GM12801 (cell line): ENCODE measurements around the gene NACA.

Experiments used
- TF ChIP-seq, protein P1 (sequence below): IDR thresholded peaks from one replicate; pipeline ENCODE4 v1.5.1; 2011; ENCODE audit warnings: control low read depth; ENCODE audit not compliant: insufficient read length; ENCODE audit errors: extremely low read depth

The NACA gene

DNA sequence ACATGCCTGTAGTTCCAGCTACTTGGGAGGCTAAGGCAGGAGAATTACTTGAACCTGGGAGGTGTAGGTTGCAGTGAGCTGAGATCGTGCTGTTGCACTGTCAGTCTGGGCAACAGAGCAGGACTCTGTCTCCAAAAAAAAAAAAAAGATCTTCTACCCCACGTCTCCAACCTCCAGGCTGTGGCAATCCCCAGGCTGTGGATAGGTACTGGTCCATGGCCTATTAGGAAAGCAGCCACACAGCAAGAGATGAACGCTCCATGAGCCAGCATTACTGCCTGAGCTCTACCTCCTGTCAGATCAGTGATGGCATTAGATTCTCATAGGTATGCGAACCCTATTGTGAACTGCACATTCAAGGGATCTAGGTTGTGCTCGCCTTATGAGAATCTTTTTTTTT is 30.9 kb downstream of the NACA start:
- TF ChIP-seq, protein P1, sequence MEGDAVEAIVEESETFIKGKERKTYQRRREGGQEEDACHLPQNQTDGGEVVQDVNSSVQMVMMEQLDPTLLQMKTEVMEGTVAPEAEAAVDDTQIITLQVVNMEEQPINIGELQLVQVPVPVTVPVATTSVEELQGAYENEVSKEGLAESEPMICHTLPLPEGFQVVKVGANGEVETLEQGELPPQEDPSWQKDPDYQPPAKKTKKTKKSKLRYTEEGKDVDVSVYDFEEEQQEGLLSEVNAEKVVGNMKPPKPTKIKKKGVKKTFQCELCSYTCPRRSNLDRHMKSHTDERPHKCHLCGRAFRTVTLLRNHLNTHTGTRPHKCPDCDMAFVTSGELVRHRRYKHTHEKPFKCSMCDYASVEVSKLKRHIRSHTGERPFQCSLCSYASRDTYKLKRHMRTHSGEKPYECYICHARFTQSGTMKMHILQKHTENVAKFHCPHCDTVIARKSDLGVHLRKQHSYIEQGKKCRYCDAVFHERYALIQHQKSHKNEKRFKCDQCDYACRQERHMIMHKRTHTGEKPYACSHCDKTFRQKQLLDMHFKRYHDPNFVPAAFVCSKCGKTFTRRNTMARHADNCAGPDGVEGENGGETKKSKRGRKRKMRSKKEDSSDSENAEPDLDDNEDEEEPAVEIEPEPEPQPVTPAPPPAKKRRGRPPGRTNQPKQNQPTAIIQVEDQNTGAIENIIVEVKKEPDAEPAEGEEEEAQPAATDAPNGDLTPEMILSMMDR: no peak

DNA sequence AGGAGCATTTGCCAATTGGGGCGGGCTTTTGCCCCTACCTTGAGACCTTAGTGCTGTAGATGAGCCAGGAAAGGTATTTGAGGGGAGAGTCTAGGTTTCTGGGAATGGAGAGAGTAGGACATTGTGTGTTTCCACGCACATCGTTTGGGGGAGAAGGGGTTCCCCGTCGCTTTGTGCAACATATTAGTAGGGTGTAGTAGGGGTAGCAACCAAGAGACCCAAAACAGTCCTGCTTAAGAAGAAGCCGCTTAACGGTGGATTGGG is 36.3 kb downstream of the NACA start:
- TF ChIP-seq, protein P1: no peak

DNA sequence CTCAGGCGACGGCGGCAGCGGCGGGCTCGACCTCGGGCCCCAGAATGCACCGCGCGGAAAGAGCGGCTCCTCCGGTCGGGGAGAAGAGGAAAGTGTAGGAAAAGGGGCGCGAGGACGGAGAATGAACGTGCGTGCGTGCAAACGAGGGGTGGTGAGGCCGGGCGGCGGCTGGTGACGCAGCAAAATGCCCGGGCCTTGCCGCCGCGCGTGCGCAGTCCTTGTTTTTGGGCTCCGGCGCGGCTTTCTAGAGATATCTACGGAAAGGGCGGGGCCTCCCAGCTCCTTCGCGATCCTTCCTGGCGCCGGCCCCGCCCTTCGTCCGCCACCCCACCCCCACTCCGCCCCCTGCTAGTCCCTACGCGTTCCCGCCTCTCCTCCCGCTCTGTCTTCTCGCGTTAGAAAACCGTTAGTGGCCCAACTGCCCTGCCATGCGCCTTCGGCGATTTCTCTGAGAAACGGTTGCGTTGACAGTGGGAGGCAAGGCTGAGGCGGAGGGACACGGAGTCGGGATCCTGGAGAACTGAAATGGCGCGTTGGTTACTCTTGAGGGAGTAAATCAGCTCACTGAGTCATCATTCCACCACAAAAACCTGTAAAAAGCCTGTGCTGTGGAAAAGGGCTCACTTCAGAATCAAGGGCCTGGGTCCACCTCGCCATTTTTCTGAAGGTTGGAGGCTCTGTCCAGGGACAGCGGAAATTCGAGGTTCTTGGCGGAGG is 36.8 kb downstream of the NACA start, which contains the start of gene PTGES3:
PTGES3 (minus strand) TSS at position 156 of the 717 bp plus-strand sequence. CDS start 285 bp downstream, outside the sequence.
- TF ChIP-seq, protein P1: no peak

DNA sequence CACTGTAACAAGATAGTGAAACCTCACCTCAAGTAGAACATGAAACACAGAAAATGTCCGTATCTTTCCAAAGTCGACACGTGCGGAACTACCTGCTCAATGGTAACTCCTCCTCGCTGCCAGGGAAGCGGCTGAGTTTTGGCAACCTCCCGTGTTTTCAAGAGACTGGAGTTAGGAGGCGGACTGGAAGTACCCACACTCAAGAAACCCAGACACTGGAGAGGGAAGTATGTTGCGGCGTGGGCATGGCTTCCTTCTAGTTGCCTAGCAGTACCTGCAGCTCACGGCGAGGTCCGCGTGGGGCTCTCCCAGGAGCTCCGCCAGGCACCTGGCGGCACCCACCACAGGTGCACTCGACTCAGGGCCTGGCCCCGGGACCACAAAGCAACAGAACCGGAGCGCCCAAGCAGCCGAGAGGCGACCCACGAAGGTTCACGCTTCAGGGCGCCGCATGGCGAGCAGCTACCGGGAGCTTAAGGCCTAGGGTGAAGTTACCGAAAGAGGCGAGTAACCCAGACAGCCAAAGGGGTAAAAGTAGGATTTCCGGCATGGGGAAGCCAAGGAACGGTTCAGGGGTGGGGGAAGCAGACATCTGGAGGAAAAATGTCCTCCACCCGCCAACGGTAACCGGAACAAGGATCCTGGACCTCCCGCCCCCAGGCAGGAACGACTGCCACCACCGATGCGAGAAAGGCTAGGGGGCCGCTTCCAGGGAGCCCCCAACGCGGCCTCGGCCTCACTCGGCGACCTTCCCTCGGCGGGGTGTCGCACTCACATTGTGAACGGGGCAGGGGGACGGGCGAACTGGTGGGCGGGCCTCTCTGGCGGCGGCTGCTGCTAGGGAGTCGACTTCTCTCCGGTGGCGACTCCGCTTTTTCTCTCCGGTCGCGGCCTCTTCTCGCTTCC is 37.6 kb downstream of the NACA start:
- TF ChIP-seq, protein P1: no peak

DNA sequence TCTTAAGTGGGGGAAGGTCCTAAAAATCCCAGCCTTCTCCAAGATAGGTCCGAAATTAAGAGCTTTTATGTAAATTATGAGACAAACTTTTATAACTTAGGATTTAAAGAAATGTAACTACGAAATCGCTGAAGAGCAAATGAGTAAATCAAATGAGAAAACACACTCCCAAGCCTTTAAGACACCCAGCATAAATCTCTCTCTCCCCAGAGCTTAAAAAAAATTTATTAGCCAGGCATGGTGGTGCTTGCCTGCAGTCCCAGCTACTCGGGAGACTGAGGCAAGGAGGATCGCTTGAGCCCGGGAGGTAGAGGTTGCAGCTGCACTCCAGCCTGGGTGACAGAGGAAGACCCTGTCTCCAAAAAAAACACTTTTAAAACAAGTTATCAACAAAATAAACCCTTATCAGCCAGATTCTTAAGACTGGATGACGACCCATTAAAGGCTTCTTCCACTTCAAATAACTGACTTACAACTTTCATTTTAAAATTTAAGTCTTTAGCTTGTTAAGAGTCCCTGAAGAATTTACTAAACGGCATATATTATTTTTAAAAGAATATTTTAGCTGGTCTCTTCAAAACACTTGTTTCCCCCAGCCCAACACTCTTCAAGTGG is 40.2 kb downstream of the NACA start:
- TF ChIP-seq, protein P1: no peak

DNA sequence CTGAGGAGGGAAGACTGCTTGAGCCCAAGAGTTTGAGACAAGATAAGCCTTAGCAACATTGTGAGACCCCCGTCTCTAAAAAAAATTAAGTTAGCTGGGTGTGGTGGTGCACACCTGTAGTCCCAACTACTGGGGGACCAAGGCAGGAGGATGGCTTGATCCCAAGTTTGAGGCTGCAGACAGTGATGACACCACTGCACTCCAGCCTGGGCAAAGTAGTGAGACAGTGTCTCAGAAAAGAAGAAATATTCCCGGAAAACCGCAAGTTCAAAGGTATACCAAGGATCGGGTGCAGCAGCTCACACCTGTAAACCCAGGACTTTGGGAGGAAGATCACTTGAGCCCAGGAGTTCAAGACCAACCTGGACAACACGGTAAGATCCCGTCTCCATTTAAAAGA is 42.8 kb downstream of the NACA start:
- TF ChIP-seq, protein P1: no peak

DNA sequence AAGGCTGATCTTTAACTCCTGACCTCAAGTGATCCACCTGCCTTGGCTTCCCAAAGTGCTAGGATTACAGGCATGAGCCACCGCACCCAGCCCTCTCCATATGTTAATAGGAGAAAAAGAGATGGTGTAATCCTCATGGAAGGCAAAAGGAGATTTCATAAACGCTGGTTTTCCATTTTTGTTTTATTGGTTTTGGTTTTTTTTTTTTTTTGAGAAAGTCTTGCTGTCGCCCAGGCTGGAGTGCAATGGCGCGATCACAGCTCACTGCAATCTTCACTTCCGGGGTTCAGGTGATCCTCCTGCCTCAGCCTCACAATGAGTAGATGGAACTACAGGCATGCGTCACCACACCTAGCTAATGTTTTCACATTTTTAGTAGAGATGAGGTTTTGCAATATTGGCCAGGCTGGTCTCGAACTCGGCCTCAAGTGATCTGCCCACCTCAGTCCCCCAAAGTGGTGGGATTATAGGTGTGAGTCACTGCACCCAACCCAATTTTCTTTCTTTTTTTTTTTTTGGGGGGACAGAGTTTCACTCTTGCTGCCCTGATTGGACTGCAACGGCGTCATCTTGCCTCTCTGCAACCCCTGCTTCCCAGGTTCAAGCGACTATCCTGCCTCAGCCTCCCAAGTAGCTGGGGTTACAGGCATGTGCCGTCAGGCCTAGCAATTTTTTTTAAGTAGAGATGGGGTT is 45.1 kb downstream of the NACA start:
- TF ChIP-seq, protein P1: no peak
